GM18861 (cell line): ENCODE data around the gene MYO19.
A peak's percentile ranks its signal among the peaks of the same experiment; 100 is the strongest.
"Not testable (repeated sequence)": the region's sequence is repeated elsewhere in the genome, so short reads cannot be mapped to it uniquely, and the experiment has no call there.

Experiments
- ATAC-seq: cut with Tn5 transposase; IDR thresholded peaks from one replicate; pipeline ENCODE4 v1.9.1; 2021; ENCODE audit not compliant: unreplicated experiment

MYO19 gene

GRCh38 chr17:36501963-36502362, 32.7 kb downstream of the MYO19 start:
- no peak for ATAC-seq

GRCh38 chr17:36501351-36501750, 33.3 kb downstream of the MYO19 start:
- no peak for ATAC-seq

- no peak for ATAC-seq
These were observed 33.9 kb downstream of the MYO19 start for GRCh38 chr17:36500745-36501225.

GRCh38 chr17:36498560-36499300, 35.9 kb downstream of the MYO19 start:
- no peak for ATAC-seq

GRCh38 chr17:36498155-36498554, 36.5 kb downstream of the MYO19 start:
- no peak for ATAC-seq

GRCh38 chr17:36496018-36496789, 38.5 kb downstream of the MYO19 start:
- ATAC-seq, result no peak

- no peak for ATAC-seq
These were observed 39.5 kb downstream of the MYO19 start for GRCh38 chr17:36495076-36495578.

- ATAC-seq, result no peak
These were observed 40.0 kb downstream of the MYO19 start for GRCh38 chr17:36494674-36495073.

GRCh38 chr17:36493956-36494355, 40.7 kb downstream of the MYO19 start:
- ATAC-seq, result no peak

- peak; percentile 88 for ATAC-seq
These were observed 48.2 kb downstream of the MYO19 start, which contains the start of gene ZNHIT3 for GRCh38 chr17:36486204-36487194. TSS of gene ZNHIT3 (plus strand) at chr17:36486681. CDS start at chr17:36486700, 19 bp downstream.

- no peak for ATAC-seq
These were observed 48.9 kb downstream of the MYO19 start for GRCh38 chr17:36485805-36486203.

GRCh38 chr17:36485027-36485426, 49.6 kb downstream of the MYO19 start:
- no peak for ATAC-seq

- not testable (repeated sequence) for ATAC-seq
These were observed 50.6 kb downstream of the MYO19 start for GRCh38 chr17:36484021-36484420.

GRCh38 chr17:36482611-36483504, 51.8 kb downstream of the MYO19 start:
- no peak for ATAC-seq

- ATAC-seq, result no peak
These were observed 52.8 kb downstream of the MYO19 start for GRCh38 chr17:36481829-36482228.

- no peak for ATAC-seq
These were observed 59.2 kb downstream of the MYO19 start for GRCh38 chr17:36475346-36475970.

- no peak for ATAC-seq
These were observed 60.1 kb downstream of the MYO19 start for GRCh38 chr17:36474571-36474970.

GRCh38 chr17:36470499-36470898, 64.2 kb downstream of the MYO19 start:
- ATAC-seq, result no peak

GRCh38 chr17:36469733-36470132, 64.9 kb downstream of the MYO19 start:
- ATAC-seq, result no peak
